UCSD-AML1 (cell line): Measurements from ENCODE around the gene GSTCD.
"Not testable (repeated sequence)": the region's sequence is repeated elsewhere in the genome, so short reads cannot be mapped to it uniquely, and the experiment has no call there.

Experiments
- DNase-seq: peaks from one replicate; lab custom pipeline; 2025; ENCODE audit not compliant: unreplicated experiment; lab: John Stamatoyannopoulos, UW

The GSTCD gene

DNA sequence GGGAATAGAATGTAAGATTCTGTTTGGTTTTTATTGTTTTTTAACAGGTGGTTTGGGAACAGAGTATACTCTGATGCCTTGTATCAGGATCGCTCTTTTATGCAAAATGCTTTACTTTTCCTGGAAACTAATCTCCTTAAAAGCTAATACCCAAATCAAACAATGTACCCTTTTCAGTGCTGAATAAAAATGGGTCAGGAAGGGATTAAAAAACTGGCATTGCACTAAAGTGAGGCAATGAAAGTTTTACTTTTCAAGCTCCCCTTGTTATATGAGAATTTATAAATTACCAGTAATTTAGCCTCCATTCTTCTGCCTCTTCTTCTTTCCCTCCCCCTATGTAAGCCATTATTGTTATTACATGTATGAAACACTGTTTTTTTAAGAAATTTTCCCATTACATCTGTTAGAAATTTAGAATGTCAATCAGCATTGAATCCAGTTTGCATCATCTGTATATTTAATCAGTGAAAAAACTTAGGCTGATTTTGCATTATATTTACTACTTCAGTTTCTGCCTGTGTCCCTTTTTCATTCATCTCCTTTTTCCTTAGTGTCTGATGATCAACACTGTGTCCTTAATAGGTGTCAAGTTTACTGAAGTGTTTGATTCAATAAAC lies 97.0 kb downstream of the GSTCD start:
- no peak for DNase-seq

DNA sequence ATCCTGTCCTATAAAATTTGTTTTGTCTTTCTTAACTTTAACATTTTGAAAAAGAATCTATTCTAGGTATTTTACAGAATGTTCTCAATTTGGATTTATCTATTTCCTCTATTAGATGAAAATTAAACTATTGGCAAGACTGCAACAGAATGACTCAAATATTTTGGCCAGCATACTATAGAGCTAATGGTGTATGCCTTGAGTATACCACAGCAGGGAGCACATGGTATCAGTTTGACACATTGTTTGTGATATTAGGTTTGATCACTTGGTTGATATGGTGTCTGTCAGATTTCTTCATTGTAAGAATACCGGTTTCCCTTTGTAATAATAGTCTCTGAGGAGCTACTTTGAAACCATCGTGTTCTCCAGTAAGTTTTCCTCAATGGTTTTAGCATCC lies 98.9 kb downstream of the GSTCD start:
- DNase-seq, result no peak

DNA sequence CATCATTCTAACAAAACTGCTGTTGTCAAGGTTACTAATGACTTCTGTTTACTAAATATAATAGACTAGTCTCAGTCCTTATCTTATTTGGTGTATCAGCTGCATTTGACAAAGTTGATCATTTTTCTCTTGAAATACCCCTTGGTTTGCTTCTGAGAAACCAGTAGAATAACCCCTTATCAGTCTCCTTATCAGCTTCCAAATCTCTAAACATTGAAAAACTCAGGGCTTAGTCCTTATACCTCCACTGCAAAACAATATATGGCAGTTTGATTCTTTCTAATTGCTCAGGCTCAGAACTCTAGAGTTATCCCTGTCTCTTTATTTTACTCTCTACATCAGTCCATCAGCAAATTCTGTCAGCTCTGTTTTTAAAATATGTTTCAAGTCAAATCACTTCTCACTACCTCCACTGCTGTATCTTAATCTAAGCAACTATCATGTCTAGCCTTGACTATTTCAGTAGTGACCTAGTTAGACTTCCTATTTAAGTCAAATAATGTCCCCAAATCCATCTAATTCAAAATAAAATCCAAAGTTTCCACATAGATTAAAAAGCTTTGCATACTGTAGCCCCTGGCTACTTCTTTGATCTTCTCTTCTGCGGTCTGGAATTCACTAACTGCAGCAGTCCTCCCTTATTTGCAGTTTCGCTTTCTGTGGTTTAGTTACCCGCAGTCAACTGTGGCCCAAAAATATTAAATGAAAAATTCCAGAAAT lies 99.6 kb downstream of the GSTCD start:
- no peak for DNase-seq

DNA sequence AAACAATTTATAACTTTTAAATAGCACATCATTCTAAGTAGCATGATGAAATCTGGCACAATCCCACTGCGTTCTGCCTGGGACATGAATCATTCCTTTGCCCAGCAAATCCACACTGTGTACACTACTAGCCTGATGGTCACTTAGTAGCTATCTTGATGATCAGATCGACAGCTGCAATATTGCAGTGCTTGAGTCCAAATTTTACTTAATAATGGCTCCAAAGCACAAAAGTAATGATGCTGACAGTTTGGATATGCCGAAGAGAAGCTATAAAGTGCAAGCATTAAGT lies 100.1 kb downstream of the GSTCD start:
- DNase-seq, result no peak

DNA sequence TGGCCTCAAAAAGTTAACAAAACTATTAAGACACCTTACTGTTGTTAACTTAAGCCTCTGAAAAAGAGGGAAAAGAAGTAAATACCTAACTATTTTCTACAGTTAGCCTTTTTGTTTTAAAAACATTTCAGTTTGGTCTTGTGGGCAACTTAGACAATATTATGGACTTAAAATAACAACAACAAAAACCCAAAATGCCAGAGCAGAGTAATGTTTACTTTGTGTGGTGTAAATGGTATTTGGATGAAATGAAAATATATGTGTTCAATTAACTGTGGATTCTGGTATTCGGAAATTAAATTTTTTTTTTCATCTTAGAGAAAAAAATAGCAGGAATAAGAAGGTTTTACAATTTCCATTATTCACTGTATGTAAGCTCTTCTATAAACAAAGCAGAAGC lies 107.1 kb downstream of the GSTCD start:
- DNase-seq, result no peak

DNA sequence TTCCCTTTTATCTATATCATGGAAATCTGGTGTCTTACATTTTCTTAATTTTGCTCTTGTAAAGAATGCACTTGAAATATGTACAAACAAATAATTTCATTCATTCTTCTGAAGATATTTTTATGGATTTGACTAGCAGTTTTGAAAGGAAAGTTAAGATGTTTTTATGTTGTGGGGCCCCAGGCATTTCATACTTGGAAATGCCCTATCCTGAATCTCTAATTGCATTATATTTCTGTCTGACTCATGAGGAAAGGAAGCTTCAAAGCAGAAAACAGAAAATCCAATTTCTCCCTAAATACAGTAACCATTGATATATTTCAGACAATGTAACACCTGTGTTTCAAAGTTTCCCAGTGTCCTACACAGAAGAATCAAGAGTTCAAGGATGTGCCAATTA lies 113.5 kb downstream of the GSTCD start:
- DNase-seq, result no peak

DNA sequence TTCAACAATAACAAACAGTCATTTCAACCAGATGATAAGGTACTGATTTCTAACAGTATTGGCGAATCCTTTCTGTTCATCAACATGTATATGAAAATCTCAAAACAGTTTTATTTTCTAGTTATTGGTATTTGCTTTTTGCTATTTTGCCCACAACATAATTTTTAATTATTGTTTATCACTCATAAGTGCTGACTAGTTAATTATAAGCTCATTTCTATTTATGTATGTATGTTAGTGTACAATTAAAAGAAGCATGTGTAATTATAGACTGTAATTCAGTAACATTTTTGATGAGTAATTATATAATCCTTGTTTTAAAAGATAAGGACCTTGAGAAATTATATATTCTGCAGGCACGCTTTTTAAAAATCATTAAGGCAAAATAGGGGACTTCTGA lies 119.5 kb downstream of the GSTCD start:
- no peak for DNase-seq

DNA sequence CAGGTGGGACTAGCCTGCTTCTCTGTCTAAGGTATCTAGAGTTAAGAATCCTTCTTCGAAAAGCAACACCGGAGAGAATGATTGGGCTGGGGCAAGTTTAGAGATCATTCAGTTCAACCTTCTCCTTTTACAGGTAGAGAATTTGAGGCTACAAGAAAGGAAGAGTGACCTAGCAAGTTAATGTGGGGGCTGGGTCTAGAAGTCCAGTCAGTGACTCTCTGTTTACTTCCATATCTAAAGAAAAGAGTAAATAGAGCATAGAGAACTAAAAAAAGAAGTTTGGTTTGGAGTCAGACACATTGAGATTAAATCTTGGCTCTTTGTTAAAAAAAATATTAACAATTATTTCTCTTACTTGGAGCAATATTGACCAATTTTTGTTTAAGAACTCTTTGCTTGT lies 122.6 kb downstream of the GSTCD start:
- no peak for DNase-seq

DNA sequence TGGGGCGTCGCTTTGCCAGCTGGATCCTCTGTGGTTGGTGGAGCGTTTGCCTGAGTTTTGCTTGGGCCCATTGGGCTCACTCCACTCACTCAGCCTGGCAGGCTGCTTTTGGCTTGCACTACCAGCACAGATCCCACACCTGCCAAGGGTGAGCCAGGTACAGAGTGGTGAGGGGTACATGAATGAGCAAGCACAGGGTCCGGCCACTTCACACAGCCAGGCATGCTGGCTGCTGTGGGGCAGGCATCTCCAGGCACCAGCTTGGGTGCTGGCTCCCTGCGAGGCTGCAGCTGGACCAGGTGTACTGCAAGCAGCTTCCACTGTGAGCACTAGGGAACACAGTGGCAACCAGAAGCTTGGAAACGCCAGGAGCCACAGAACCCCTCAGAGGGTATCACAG lies 126.6 kb downstream of the GSTCD start:
- DNase-seq, result no peak

DNA sequence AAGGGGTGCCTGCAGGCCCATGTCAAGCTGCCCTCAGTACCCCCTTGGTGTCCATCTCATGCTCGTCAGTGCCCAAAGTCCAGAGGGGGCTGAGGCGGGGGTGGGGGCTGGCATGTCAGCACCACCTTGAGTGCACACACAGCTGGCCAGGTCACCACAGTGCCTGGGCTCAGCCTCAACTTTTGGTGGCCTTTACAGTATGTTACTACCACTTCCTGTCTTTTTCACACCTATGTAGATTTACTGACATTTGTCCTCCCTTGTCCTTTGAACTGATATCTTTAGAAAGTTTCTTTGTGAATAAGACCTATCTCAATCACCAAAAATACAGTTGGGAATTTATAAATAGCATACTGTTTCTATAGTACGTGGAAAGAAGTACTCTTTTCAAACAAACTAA lies 128.0 kb downstream of the GSTCD start:
- no peak for DNase-seq

DNA sequence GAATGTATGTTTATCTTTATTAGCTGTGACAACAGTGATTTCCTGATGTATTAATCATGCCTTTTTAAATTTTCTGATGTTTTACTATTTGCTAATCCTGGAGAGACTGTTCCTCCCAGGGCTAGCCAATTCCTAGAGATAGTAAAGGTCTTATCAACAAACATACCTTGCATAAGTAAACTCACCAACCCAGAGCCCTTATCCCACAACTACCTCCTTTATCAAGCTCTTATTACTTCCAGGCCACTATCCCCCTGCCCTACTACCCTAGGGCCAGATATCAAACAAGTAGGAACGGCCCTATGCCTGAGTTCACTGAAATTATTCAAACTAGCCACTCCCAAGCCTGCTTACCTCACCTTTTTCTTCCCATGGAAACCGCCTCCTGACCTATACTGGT lies 128.5 kb downstream of the GSTCD start:
- DNase-seq, result no peak

DNA sequence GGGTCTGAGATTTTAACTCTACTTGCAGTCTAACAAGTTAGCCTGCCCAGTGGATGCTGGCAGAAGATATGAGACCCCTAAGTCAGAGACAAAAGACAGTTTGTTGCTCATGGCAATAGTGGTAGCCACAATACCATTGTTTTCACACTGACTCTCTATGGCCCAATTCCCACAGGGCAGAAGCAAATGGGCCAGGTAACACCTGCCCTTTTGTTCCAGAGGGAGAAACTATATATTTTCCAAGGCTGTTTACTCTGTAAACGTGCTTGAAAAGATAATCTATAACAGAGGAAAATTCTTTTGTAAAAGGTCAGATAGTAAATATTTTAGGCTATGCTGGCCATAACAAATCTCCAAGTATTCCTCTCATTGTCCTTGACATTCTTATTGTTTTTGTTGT lies 129.5 kb downstream of the GSTCD start:
- no peak for DNase-seq

DNA sequence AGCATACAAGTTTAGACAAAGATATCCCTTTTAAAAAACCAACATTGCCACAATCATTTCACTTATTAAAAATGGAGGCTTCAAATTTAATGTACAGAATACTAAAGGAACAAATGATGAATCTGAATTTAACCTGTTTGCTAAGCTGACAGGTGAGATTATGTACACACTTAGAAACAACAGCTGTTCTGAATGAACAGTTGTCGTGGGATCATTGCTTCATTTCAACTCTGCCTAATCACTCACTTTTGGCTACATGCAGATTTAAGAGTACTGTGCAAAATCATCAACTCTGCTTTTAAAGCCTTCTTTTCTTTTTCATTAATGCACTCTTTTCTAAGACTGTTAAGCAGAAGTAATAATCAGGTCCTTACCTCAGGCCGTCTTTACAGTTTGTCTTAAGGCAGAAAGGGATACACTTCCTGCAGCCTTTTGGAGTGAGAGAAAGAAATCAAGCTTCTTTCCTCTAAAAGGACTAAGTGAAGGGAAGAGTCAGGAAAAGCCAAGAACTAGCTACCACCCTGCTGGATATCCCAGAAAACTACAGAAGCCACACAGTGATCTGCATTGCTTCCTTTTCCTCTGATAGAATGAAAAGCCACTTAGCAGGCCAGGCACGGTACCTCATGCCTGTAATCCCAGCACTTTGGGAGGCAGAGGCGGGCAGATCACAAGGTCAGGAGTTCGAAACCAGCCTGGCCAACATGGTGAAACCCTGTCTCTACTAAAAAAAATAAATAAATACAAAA lies 132.0 kb downstream of the GSTCD start:
- DNase-seq, result no peak

DNA sequence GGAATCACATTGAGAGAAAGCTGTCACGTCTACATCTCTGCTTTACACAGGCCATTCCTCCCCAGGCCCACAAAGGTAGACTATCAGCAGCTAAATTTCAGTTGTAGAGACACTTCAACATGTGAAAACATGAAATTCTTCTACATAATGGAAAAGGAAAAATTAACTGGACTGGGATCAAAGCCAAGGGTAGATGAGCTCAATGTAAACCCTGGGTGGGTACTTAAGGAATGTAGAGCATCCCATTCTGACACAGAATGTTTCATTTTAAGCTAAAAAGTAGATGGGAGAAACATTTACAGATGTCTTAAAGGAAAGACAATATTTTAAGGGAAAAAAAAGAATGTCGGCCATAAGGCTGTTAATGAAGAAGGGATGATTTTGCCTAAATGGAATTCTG lies 135.4 kb downstream of the GSTCD start:
- DNase-seq, result no peak

DNA sequence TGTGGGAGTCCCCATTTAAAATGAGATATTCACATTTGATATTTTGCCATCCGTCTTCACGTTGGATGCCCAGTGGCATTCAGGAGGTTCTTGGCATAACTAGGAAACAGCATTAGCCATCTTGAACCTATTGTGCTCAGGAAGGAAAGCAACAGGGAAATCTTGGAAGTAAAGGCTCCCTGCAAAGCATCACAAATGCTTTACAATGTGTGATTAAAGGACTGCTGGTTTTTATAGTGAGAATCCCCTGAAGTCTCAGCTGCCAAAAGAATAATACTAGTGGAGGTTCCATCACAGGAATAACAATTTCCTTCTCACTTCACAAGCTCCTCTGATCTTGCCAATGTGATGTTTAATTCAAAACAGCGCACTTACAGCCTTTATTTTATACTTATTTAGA lies 137.0 kb downstream of the GSTCD start:
- DNase-seq, result no peak

DNA sequence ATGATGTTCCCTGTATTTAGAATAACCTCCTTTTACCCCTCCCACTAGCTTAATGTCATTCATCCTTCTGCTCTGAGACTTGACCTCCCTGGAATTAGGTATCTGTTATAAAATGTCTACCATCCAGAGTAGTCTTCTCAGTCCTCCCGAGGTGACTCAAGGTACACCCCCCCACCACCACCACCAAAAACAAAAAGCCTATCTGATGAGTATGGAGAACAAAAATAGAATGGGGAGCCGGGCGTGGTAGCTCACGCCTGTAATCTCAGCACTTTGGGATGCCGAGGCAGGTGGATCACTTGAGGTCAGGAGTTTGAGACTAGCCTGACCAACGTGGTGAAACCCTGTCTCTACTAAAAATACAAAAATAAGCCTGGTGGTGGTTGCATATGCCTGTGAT lies 139.8 kb downstream of the GSTCD start:
- not testable (repeated sequence) for DNase-seq

DNA sequence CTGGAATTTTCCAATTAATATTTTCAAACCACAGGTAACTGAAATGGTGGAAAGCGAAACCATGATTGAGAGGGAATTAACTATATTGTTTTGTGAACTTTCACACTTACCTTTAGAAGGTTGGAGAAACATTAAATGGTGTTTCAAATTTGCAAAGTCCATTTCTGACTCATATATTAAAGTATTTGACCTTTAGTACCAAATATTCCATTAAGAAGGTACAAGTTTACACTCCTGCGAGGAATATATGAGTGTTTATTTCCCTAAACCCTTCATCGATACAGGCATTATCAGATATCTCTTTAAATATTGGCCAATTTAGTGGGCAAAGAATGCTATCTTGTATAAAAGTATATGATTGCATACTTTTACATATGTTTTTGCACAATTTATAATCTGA lies 142.6 kb downstream of the GSTCD start:
- DNase-seq, result no peak

DNA sequence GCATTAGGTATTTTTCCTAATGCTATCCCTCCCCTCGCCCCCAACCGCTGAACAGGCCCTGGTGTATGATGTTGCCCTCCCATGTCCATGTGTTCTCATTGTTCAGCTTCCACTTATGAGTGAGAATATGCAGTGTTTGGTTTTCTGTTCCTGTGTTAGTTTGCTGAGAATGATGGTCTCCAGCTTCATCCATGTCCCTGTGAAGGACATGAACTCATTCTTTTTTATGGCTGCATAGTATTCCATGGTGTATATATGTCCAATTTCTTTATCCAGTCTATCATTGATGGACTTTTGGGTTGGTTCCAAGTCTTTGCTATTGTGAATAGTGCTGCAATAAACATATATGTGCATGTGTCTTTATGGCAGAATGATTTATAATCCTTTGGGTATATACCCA lies 143.6 kb downstream of the GSTCD start:
- DNase-seq, result not testable (repeated sequence)

DNA sequence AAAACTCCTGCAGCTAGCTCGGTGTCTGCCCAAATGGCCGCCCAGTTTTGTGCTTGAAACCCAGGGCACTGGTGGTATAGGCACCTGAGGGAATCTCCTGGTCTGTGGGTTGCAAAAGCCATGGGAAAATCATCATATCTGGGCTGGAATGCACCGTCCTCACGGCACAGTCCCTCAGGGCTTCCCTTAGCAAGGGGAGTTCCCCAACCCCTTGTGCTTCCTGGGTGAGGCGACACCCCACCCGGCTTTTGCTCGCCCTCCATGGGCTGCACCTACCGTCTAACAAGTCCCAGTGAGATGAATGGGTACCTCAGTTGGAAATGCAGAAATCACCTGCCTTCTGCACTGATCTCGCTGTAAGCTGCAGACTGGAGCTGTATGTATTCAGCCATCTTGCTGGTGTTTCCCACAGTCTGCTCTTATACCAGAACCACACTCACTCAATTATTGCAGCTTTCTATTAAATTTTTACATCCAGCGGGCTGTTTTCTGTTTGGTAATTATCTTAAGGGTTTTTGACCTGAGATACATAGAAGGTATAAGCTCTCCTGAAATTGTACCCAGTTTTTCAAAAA lies 150.0 kb downstream of the GSTCD start:
- no peak for DNase-seq

DNA sequence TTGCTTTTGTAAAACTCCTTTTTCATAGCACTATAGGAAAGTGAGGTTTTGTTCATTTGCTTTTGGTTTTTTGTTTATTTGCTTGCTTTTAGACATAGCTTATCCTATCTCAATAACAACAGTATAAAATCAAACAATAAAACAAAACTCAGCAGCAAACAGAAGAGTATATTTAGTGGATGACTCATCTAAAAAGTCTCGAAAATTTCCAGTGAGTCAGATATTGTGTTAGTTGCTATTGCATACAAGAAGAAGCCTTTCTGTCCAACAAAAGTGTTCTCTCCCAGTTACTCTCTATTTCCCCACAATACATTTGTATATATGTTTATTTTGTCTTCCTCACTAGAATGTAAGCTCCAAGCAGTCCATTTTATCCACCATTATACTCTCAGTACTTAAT lies 150.6 kb downstream of the GSTCD start:
- DNase-seq, result no peak

DNA sequence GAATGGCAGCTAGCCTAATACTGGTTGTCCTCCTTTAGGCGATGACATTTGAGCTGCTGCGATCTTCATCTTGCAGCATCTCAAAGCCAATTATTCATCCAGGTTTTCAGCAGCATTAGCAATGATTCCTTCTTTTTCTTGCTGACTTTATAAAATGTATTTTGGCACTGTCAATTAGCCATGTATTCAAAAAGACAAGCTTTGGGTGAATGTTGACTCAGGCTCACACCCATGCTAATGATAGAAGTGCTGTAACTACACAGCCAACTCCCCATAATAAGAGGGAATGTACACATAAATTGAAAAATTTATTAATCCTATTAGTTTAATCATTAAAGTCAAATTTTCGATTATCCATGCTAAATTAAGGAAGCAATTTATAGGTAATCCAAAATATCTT lies 162.4 kb downstream of the GSTCD start:
- DNase-seq, result no peak

DNA sequence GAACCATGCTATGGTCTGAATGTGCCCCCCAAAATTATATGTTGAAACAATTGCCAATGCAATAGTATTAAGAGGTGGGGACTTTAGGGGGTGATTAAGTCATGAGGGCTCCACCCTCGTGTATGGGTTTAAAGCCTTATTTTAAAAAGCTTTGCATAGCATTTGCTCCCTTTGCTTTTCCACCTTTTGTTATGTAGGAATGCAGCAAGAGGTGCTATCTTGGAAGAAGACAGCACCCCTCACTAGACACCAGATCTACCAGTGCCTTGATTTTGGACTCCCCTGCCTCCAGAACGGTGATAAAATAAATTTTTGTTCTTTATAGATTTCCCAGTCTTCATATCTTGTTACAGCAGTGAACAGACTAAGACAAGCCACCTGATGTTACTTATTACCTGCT lies 163.4 kb downstream of the GSTCD start:
- no peak for DNase-seq
